Testis (tissue), 3 donors: Measurements from ENCODE around the gene RIOK1. TPM values are rescaled to one million over a fixed set of nuclear protein-coding genes. Genes with fewer than 3 reads are reported as not detected.
"Not testable (repeated sequence)": the region's sequence is repeated elsewhere in the genome, so short reads cannot be mapped to it uniquely, and the experiment has no call there.

Experiments used
- DNase-seq: peaks from one replicate; pipeline ENCODE4 v3.0.0-alpha.2; 2019
- H3K27ac ChIP-seq, 2 donors: fragments of 200-600 bp; sonication (generic); one replicate each; pipeline ENCODE4 v1.5.1; 2019
- H3K27me3 ChIP-seq: fragments of 200-600 bp; sonication (generic); one replicate; pipeline ENCODE4 v1.5.1; 2019
- H3K36me3 ChIP-seq: fragments of 200-600 bp; sonication (generic); one replicate; pipeline ENCODE4 v1.5.1; 2017; ENCODE audit warnings: low read depth; ENCODE audit errors: missing control alignments
- H3K4me1 ChIP-seq: fragments of 200-600 bp; sonication (generic); one replicate; pipeline ENCODE4 v1.5.1; 2019
- H3K4me3 ChIP-seq, 2 donors: fragments of 200-600 bp; sonication (generic); one replicate each; pipeline ENCODE4 v1.5.1; 2017 to 2019
- H3K9me3 ChIP-seq: fragments of 200-600 bp; sonication (generic); one replicate; pipeline ENCODE4 v1.5.1; 2017
- CTCF ChIP-seq, 3 experiments: fragments of 450-650 bp in 2 of 3; fragments of 200-600 bp in 1 of 3; sonication (generic) in 1 of 3; IDR thresholded peaks; one replicate each; pipeline ENCODE4 v1.5.1; 2016 to 2019; ENCODE audit warnings: antibody characterized with exemption in 3 of 3, mild to moderate bottlenecking in 2 of 3, moderate library complexity in 1 of 3
- POLR2A ChIP-seq: fragments of 450-650 bp; IDR thresholded peaks from one replicate; pipeline ENCODE4 v1.6.1; 2017; ENCODE audit warnings: antibody characterized with exemption, mild to moderate bottlenecking, moderate library complexity
- WGBS, 2 donors: methylation state at CpG; one replicate each; pipeline ENCODE4 v1.1.5; 2018; 5-methylcytosine and 5-hydroxymethylcytosine counted together
- intact Hi-C: fragments of 100-400 bp; cut with DNase I; formaldehyde crosslinking; loops from one replicate; pipeline ENCODE4 v1.15.1; 2023; ENCODE audit warnings: low total_unique reads
- polyA plus RNA-seq: library from polyadenylated mRNA; stranded (reverse); fragments of 350-450 nt; fragmentation: Illumina TruSeq; extraction: RNeasy Lipid Tissue Mini Kit (QIAGEN cat#74804); gene quantifications from one replicate; pipeline ENCODE4 v1.2.3, GENCODE V29; 2014; ENCODE audit warnings: low read depth, low replicate concordance; ENCODE audit not compliant: insufficient read depth
- total RNA-seq, 2 donors: library from RNA; depleted of rRNA; stranded (reverse); fragments of >200 nt; gene quantifications; one replicate each; pipeline ENCODE4 v1.2.3, GENCODE V29; 2016

The RIOK1 gene
- total and polyA plus RNA-seq, 3 donors from 2014 or later: 25.1 to 37.5 (median 29.8) TPM

- intact Hi-C loops, H3K36me3 ChIP-seq, H3K4me1 ChIP-seq, DNase-seq, H3K4me3 ChIP-seq, H3K27me3 ChIP-seq, H3K9me3 ChIP-seq, H3K27ac ChIP-seq: not testable (repeated sequence)
- 74 to 86% methylated on average over 1 of the region's 1 CpG for WGBS, 2 donors
Observed at GRCh38 chr6:7350591-7350990, 39.0 kb upstream of the RIOK1 start.

GRCh38 chr6:7351916-7352315 is 37.7 kb upstream of the RIOK1 start:
- intact Hi-C loops, H3K27ac ChIP-seq, H3K27me3 ChIP-seq, H3K36me3 ChIP-seq, H3K4me1 ChIP-seq, H3K4me3 ChIP-seq, H3K9me3 ChIP-seq, DNase-seq: not testable (repeated sequence)
- WGBS, 2 donors: 60 to 85% methylated on average over 3 of the region's 3 CpGs

GRCh38 chr6:7367408-7367807 is 22.2 kb upstream of the RIOK1 start:
- WGBS, 2 donors: 81 to 86% methylated on average over 7 of the region's 7 CpGs
- H3K27me3 ChIP-seq: no peaks in the 10 kb centered on the region
- intact Hi-C loops: no loop called here
- H3K36me3 ChIP-seq: no peaks in the 10 kb centered on the region
- H3K9me3 ChIP-seq: no peaks in the 10 kb centered on the region
- no peak for TF ChIP-seq CTCF (IDR thresholded peaks at IDR 0.05)
- no peak for TF ChIP-seq POLR2A
- no peak for DNase-seq
- no peak overlapping the region for H3K4me3 ChIP-seq
- H3K27ac ChIP-seq: no peak overlapping the region
- H3K4me1 ChIP-seq: no peaks in the 10 kb centered on the region

- no peaks in the 10 kb centered on the region for H3K4me1 ChIP-seq
- no peaks in the 10 kb centered on the region for H3K36me3 ChIP-seq
- no peak overlapping the region for H3K4me3 ChIP-seq
- no peak for TF ChIP-seq CTCF (IDR thresholded peaks at IDR 0.05)
- TF ChIP-seq POLR2A: no peak
- intact Hi-C loops: no loop called here
- 43 to 62% methylated on average over 3 of the region's 3 CpGs for WGBS, 2 donors
- DNase-seq: no peak
- no peaks in the 10 kb centered on the region for H3K27me3 ChIP-seq
- H3K27ac ChIP-seq: no peak overlapping the region
- no peaks in the 10 kb centered on the region for H3K9me3 ChIP-seq
Observed at GRCh38 chr6:7373739-7374138, 15.9 kb upstream of the RIOK1 start.

GRCh38 chr6:7377961-7378360 is 11.6 kb upstream of the RIOK1 start:
- Histone ChIP-seq H3K4me1 (no peaks in the 10 kb centered on the region), H3K9me3 (no peaks in the 10 kb centered on the region), H3K27ac (no peak overlapping the region), H3K36me3 (no peaks in the 10 kb centered on the region), H3K4me3 (no peak overlapping the region), H3K27me3 (no peaks in the 10 kb centered on the region)
- intact Hi-C loops: no loop called here
- DNase-seq: no peak
- TF ChIP-seq POLR2A: no peak
- TF ChIP-seq CTCF (IDR thresholded peaks at IDR 0.05): no peak
- 87 to 88% methylated on average over 1 of the region's 1 CpG for WGBS, 2 donors

GRCh38 chr6:7378740-7379139 is 10.9 kb upstream of the RIOK1 start:
- DNase-seq: no peak
- intact Hi-C loops: no loop called here
- WGBS, 2 donors: 58 to 74% methylated on average over 4 of the region's 4 CpGs

More at GRCh38 chr6:7378740-7379139, 10.9 kb upstream of the RIOK1 start:
- Histone ChIP-seq H3K36me3 (no peaks in the 10 kb centered on the region), H3K4me1 (no peaks in the 10 kb centered on the region), H3K27me3 (no peaks in the 10 kb centered on the region), H3K27ac (no peak overlapping the region), H3K9me3 (no peaks in the 10 kb centered on the region), H3K4me3 (no peak overlapping the region)
- TF ChIP-seq POLR2A: no peak
- no peak for TF ChIP-seq CTCF (IDR thresholded peaks at IDR 0.05)
